Neuronal stem cell (in vitro differentiated cells): ENCODE data around the gene SLC2A10.
A peak's percentile ranks its signal among the peaks of the same experiment; 100 is the strongest.

Source experiments
- DNase-seq: peaks from one replicate; pipeline ENCODE4 v3.0.0-alpha.2; 2013; ENCODE audit warnings: low spot score
- H2AFZ ChIP-seq: one replicate; pipeline ENCODE4 v1.6.1; 2013; ENCODE audit warnings: mild to moderate bottlenecking, low read length, inconsistent platforms
- H2AK5ac ChIP-seq: 2 replicates; pipeline ENCODE4 v1.6.1; 2013; ENCODE audit warnings: low read depth, mild to moderate bottlenecking, inconsistent platforms, low read length, moderate library complexity, mixed read lengths
- H2BK120ac ChIP-seq: 2 replicates; pipeline ENCODE4 v1.6.1; 2013; ENCODE audit warnings: low read depth, mild to moderate bottlenecking, inconsistent platforms, low read length, moderate library complexity, mixed read lengths
- H2BK12ac ChIP-seq: one replicate; pipeline ENCODE4 v1.6.1; 2013; ENCODE audit warnings: low read length, inconsistent platforms
- H2BK15ac ChIP-seq: 2 replicates; pipeline ENCODE4 v1.6.1; 2013; ENCODE audit warnings: mild to moderate bottlenecking, low read length, inconsistent platforms, mixed read lengths
- H2BK5ac ChIP-seq: one replicate; pipeline ENCODE4 v1.6.1; 2013; ENCODE audit warnings: inconsistent platforms, mild to moderate bottlenecking, low read length, moderate library complexity
- H3K14ac ChIP-seq: one replicate; pipeline ENCODE4 v1.6.1; 2013; ENCODE audit warnings: low read length, inconsistent platforms
- H3K18ac ChIP-seq: 2 replicates; pipeline ENCODE4 v1.6.1; 2013; ENCODE audit warnings: low read length, inconsistent platforms
- H3K23ac ChIP-seq: 2 replicates; pipeline ENCODE4 v1.6.1; 2013; ENCODE audit warnings: low read depth, mild to moderate bottlenecking, mixed read lengths, low read length, inconsistent platforms; ENCODE audit not compliant: poor library complexity
- H3K27ac ChIP-seq: replicated peaks from 3 replicates; pipeline ENCODE4 v1.5.1; 2013; ENCODE audit warnings: low read length, inconsistent platforms
- H3K27me3 ChIP-seq, 3 experiments: 2 replicates each; pipeline ENCODE4 v1.6.1; 2013; ENCODE audit warnings: low read length in 3 of 3, mild to moderate bottlenecking in 2 of 3, inconsistent platforms in 1 of 3, low read depth in 1 of 3, mixed read lengths in 1 of 3, moderate library complexity in 1 of 3; ENCODE audit not compliant: control insufficient read depth in 3 of 3, insufficient read depth in 3 of 3
- H3K36me3 ChIP-seq, 2 donors: replicated peaks in 1 of 2; 2 replicates each; pipeline ENCODE4 v1.6.1; 2013; ENCODE audit warnings: low read length in 2 of 2; ENCODE audit not compliant: control insufficient read depth in 2 of 2, insufficient read depth in 2 of 2
- H3K4ac ChIP-seq: 2 replicates; pipeline ENCODE4 v1.6.1; 2013; ENCODE audit warnings: inconsistent platforms, mild to moderate bottlenecking, low read length, moderate library complexity
- H3K4me1 ChIP-seq, 2 donors: 1 replicate in 1 of 2; 2 replicates in 1 of 2; pipeline ENCODE4 v1.6.1; 2013; ENCODE audit warnings: low read length in 2 of 2, low read depth in 1 of 2; ENCODE audit not compliant: control insufficient read depth in 2 of 2, insufficient read depth in 1 of 2
- H3K4me2 ChIP-seq: one replicate; pipeline ENCODE4 v1.6.1; 2013; ENCODE audit warnings: mild to moderate bottlenecking, low read length, inconsistent platforms; ENCODE audit not compliant: insufficient read depth, poor library complexity, severe bottlenecking
- H3K4me3 ChIP-seq, 2 donors: 2 replicates each; pipeline ENCODE4 v1.5.1; 2013; ENCODE audit warnings: low read length in 2 of 2, mild to moderate bottlenecking in 2 of 2, inconsistent platforms in 1 of 2, moderate library complexity in 1 of 2
- H3K79me1 ChIP-seq: one replicate; pipeline ENCODE4 v1.6.1; 2013; ENCODE audit warnings: low read depth, mild to moderate bottlenecking, inconsistent platforms, low read length, moderate library complexity
- H3K9ac ChIP-seq: one replicate; pipeline ENCODE4 v1.6.1; 2013; ENCODE audit warnings: mild to moderate bottlenecking, low read depth, low read length, inconsistent platforms; ENCODE audit not compliant: poor library complexity
- H3K9me3 ChIP-seq, 2 donors: replicated peaks in 1 of 2; 2 replicates each; pipeline versions ENCODE3 to v1.6.1; 2013; ENCODE audit warnings: low read length in 2 of 2, mild to moderate bottlenecking in 2 of 2, inconsistent platforms in 1 of 2, low read depth in 1 of 2, mixed read lengths in 1 of 2, moderate library complexity in 1 of 2; ENCODE audit not compliant: control insufficient read depth in 2 of 2, insufficient read depth in 1 of 2
- H4K8ac ChIP-seq: one replicate; pipeline ENCODE4 v1.6.1; 2013; ENCODE audit warnings: low read depth, mild to moderate bottlenecking, inconsistent platforms, low read length, moderate library complexity
- H4K91ac ChIP-seq: one replicate; pipeline ENCODE4 v1.6.1; 2013; ENCODE audit warnings: low read length, low read depth, mild to moderate bottlenecking, inconsistent platforms; ENCODE audit not compliant: poor library complexity
- WGBS, 2 donors: extraction: QIAGEN DNeasy Blood & Tissue Kit; methylation state at CpG; one replicate each; pipeline ENCODE4 v1.1.7; 2013; ENCODE audit warnings: missing lambda C conversion rate in 2 of 2, mixed read lengths in 1 of 2; ENCODE audit not compliant: insufficient read length in 2 of 2, insufficient replicate concordance in 1 of 2; ENCODE audit errors: extremely low coverage in 2 of 2; 5-methylcytosine and 5-hydroxymethylcytosine counted together

Gene SLC2A10

DNA sequence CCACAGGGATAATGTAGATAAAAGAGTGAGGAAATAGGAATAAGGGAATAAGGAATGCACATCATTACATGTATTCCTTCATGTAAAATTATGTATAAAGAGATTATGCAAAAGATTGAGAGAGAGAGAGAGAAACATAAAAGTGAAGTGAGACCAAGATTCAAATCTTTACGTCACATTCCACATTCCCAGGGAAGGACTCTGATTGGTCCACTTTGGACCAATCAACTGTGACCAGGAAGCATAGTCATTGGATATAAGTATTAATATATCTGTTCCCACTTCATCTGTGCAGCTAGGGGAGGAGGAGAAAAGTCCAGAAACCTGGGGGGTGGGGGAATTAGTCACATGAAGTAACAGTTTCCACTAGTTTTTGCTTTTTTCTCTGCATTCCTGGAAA lies 66.4 kb downstream of the SLC2A10 start:
- Histone ChIP-seq H3K4me1 (peaks cover 0 to 13% of the 10 kb centered on the region in 2 donors), H4K91ac (no peak overlapping the region), H3K36me3 (no peaks in the 10 kb centered on the region), H3K18ac (no peak overlapping the region), H2BK5ac (no peak overlapping the region), H2BK12ac (no peak overlapping the region), H2AFZ (no peak overlapping the region), H3K9ac (no peak overlapping the region), H3K4me2 (no peak overlapping the region), H3K4me3 (no peak overlapping the region), H4K8ac (no peak overlapping the region), H3K79me1 (no peaks in the 10 kb centered on the region), H3K9me3 (peaks cover 0 to 2% of the 10 kb centered on the region in 2 donors), H3K27me3 (peaks cover 0 to 3% (median 0%) of the 10 kb centered on the region in 3 experiments), H3K4ac (no peak overlapping the region), H3K27ac (no peak overlapping the region), H3K23ac (no peak overlapping the region), H2BK15ac (no peak overlapping the region), H2BK120ac (no peak overlapping the region), H2AK5ac (no peak overlapping the region), H3K14ac (no peak overlapping the region)
- no peak for DNase-seq
- whole genome bisulfite sequencing, 2 donors, result no CpG with 5 or more reads among the region's 1 CpG

DNA sequence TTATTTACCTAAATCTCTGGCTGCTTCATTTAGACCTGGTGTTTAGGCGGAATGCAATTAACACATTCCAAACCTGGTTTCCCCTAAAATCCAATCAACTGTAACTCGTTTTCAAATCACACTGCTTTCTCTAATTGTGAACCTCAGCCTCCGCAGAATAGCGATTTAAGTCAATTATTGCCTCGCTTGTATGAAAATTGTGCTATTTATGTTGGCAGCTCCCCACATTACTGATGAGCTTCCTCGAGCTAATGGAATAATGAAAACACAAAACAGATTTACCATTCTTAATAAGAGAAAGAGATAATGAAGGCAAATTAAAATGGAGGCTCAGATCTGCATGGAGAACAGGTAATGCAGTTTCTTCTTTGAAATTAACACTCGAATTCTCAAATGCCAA lies 67.9 kb downstream of the SLC2A10 start:
- no peak overlapping the region for H3K4me3 ChIP-seq
- H2AK5ac ChIP-seq, result no peak overlapping the region
- H3K14ac ChIP-seq, result no peak overlapping the region
- no peak overlapping the region for H3K27ac ChIP-seq
- no CpG with 5 or more reads among the region's 7 CpGs for WGBS, 2 donors
- no peak overlapping the region for H2BK120ac ChIP-seq
- H2BK5ac ChIP-seq, result no peak overlapping the region
- no peak overlapping the region for H3K4me2 ChIP-seq
- no peak overlapping the region for H3K9ac ChIP-seq
- no peak overlapping the region for H3K18ac ChIP-seq
- H3K4me1 ChIP-seq, result peaks cover 0 to 13% of the 10 kb centered on the region in 2 donors
- no peak overlapping the region for H4K91ac ChIP-seq
- no peak for DNase-seq
- H3K9me3 ChIP-seq, result peaks cover 0 to 3% of the 10 kb centered on the region in 2 donors
- H3K23ac ChIP-seq, result no peak overlapping the region
- H2BK12ac ChIP-seq, result no peak overlapping the region
- H3K36me3 ChIP-seq, result no peaks in the 10 kb centered on the region
- H2BK15ac ChIP-seq, result no peak overlapping the region
- H3K27me3 ChIP-seq, result peaks cover 0 to 3% (median 0%) of the 10 kb centered on the region in 3 experiments
- H3K79me1 ChIP-seq, result no peaks in the 10 kb centered on the region
- H2AFZ ChIP-seq, result no peak overlapping the region
- H4K8ac ChIP-seq, result no peak overlapping the region
- H3K4ac ChIP-seq, result no peak overlapping the region

DNA sequence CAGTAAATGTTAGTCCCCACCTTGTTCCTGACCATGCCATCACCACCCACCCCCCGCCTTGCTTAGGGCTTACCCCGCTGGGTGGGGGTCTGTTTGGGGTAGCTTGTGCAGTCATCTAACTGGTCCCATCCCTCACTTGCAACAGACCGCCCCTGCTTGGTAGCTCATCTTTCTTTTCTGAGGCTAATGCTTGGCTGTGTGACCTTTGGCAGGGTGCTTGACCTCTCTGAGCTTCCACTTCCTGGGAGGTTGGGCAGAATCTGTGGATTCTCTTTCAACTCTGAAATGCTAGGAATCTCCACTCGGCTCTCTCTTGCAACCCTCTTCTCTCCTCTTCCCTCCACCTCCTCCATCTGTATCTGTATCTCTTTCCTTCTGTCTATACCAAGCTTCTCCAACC lies 70.4 kb downstream of the SLC2A10 start:
- no peak overlapping the region for H2BK12ac ChIP-seq
- no peak overlapping the region for H3K4me3 ChIP-seq
- H4K8ac ChIP-seq, result no peak overlapping the region
- H2BK120ac ChIP-seq, result peak overlapping the region; percentile 75
- no peaks in the 10 kb centered on the region for H3K79me1 ChIP-seq
- peak overlapping the region; percentile 20 for H3K18ac ChIP-seq
- H3K14ac ChIP-seq, result no peak overlapping the region
- peak overlapping the region; percentile 56 for H2AK5ac ChIP-seq
- H3K4me1 ChIP-seq, result peaks cover 0 to 12% of the 10 kb centered on the region in 2 donors
- no peak overlapping the region for H2BK5ac ChIP-seq
- peaks cover 0 to 3% of the 10 kb centered on the region in 2 donors for H3K9me3 ChIP-seq
- peaks cover 0 to 3% (median 0%) of the 10 kb centered on the region in 3 experiments for H3K27me3 ChIP-seq
- H3K9ac ChIP-seq, result no peak overlapping the region
- H3K36me3 ChIP-seq, result no peaks in the 10 kb centered on the region
- no peak overlapping the region for H3K27ac ChIP-seq
- no peak overlapping the region for H2AFZ ChIP-seq
- H4K91ac ChIP-seq, result no peak overlapping the region
- H2BK15ac ChIP-seq, result no peak overlapping the region
- H3K23ac ChIP-seq, result no peak overlapping the region
- WGBS, 2 donors, result no CpG with 5 or more reads among the region's 4 CpGs
- no peak overlapping the region for H3K4me2 ChIP-seq
- H3K4ac ChIP-seq, result no peak overlapping the region
- DNase-seq, result no peak

DNA sequence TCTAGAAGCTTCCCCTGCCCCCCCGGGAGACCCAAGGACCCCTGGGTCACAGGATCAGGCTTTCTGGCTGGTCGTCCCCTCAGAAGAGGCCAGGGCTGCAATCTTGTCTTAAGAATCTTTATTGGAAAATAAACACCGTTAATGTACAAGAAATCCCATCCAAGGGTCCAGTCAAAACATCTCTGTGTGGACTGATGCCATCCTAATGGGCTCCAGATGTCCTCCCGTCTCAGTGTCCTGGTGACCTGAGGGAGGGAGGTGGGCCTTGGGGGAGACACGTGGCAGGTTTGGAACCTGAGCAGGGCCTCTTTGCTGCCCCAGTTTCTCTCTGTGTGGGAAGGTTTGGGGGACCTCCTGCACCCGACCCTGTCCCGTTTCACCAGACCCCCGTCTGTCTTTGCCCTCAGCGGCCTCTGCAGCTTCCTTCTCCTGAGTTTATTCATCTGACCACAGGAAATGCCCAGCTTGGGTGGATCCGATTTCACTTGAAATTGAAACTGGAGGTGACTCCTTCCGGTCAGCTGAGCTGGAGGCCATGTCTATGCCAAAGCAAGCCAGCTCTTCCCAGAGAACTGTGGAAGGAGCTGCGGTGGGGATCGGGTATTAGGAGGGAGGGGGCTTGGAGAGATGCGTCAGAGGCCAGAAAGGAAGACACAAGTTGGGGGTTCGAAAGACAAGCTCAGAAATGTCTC lies 75.1 kb downstream of the SLC2A10 start:
- DNase-seq, result no peak
- Histone ChIP-seq H4K91ac (no peak overlapping the region), H2BK5ac (no peak overlapping the region), H3K4me2 (no peak overlapping the region), H2AK5ac (no peak overlapping the region), H3K23ac (no peak overlapping the region), H3K18ac (peak overlapping the region; percentile 13), H2BK15ac (no peak overlapping the region), H3K27ac (no peak overlapping the region), H3K79me1 (peaks cover 2% of the 10 kb centered on the region), H3K9me3 (peaks cover 0 to 1% of the 10 kb centered on the region in 2 donors), H2AFZ (peak overlapping the region; percentile 27), H3K14ac (no peak overlapping the region), H2BK120ac (no peak overlapping the region), H3K4ac (no peak overlapping the region), H3K4me3 (no peak overlapping the region), H3K4me1 (peaks cover 0 to 11% of the 10 kb centered on the region in 2 donors), H3K9ac (no peak overlapping the region), H3K36me3 (no peaks in the 10 kb centered on the region), H3K27me3 (peaks cover 0 to 17% (median 0%) of the 10 kb centered on the region in 3 experiments), H2BK12ac (no peak overlapping the region), H4K8ac (no peak overlapping the region)
- no CpG with 5 or more reads among the region's 15 CpGs for WGBS, 2 donors
